Stimulated activated CD8-positive, alpha-beta memory T cell treated with anti-CD3 and anti-CD28 coated beads, Interleukin-15, amount 100 ng/mL, for 4 hours (primary cell): Measurements from ENCODE around the gene FAM98A.

Experiments
- DNase-seq, 2 donors: peaks; one replicate each; pipeline ENCODE4 v3.0.0-alpha.2; 2020; ENCODE audit warnings: low read depth in 2 of 2

Gene FAM98A

GRCh38 chr2:33597026-33597425 is 2.1 kb downstream of the FAM98A start:
- DNase-seq = no peak

GRCh38 chr2:33595385-33595784 is 3.7 kb downstream of the FAM98A start:
- no peak for DNase-seq

GRCh38 chr2:33589444-33589843 is 9.7 kb downstream of the FAM98A start:
- DNase-seq = no peak

- DNase-seq = no peak
These were observed 10.9 kb downstream of the FAM98A start for GRCh38 chr2:33588232-33588631.

GRCh38 chr2:33586766-33587165 is 12.3 kb downstream of the FAM98A start:
- DNase-seq = no peak

- no peak for DNase-seq
These were observed 15.7 kb downstream of the FAM98A start for GRCh38 chr2:33583194-33583938.

- no peak for DNase-seq
These were observed 17.2 kb downstream of the FAM98A start for GRCh38 chr2:33581872-33582271.

- DNase-seq = no peak
These were observed 19.9 kb downstream of the FAM98A start for GRCh38 chr2:33579227-33579626.

- DNase-seq = no peak
These were observed 21.4 kb downstream of the FAM98A start for GRCh38 chr2:33577668-33578067.

GRCh38 chr2:33577084-33577483 is 22.0 kb downstream of the FAM98A start:
- no peak for DNase-seq

- no peak for DNase-seq
These were observed 25.4 kb downstream of the FAM98A start for GRCh38 chr2:33573657-33574056.

GRCh38 chr2:33570681-33571080 is 28.4 kb downstream of the FAM98A start:
- DNase-seq = no peak

GRCh38 chr2:33561872-33562271 is 37.2 kb downstream of the FAM98A start:
- DNase-seq = no peak

- no peak for DNase-seq
These were observed 39.1 kb downstream of the FAM98A start for GRCh38 chr2:33560017-33560416.

GRCh38 chr2:33559328-33559727 is 39.8 kb downstream of the FAM98A start:
- no peak for DNase-seq

GRCh38 chr2:33555681-33556080 is 43.4 kb downstream of the FAM98A start:
- no peak for DNase-seq

GRCh38 chr2:33552758-33553461 is 46.2 kb downstream of the FAM98A start:
- no peak for DNase-seq

- no peak for DNase-seq
These were observed 48.9 kb downstream of the FAM98A start for GRCh38 chr2:33550206-33550605.

- no peak for DNase-seq
These were observed 57.9 kb downstream of the FAM98A start for GRCh38 chr2:33541243-33541642.

- DNase-seq = no peak
These were observed 63.7 kb downstream of the FAM98A start for GRCh38 chr2:33535421-33535820.
